ENCODE results near the gene SCNN1A.
"Not testable (repeated sequence)": the region's sequence is repeated elsewhere in the genome, so short reads cannot be mapped to it uniquely, and the experiment has no call there.

The SCNN1A gene

GRCh38 chr12:6351622-6352021 lies 23.7 kb downstream of the SCNN1A start:
- DNase-seq (ENCODE audit: low read depth in 4 of 4, low spot score in 1 of 4) = no peak

DNA sequence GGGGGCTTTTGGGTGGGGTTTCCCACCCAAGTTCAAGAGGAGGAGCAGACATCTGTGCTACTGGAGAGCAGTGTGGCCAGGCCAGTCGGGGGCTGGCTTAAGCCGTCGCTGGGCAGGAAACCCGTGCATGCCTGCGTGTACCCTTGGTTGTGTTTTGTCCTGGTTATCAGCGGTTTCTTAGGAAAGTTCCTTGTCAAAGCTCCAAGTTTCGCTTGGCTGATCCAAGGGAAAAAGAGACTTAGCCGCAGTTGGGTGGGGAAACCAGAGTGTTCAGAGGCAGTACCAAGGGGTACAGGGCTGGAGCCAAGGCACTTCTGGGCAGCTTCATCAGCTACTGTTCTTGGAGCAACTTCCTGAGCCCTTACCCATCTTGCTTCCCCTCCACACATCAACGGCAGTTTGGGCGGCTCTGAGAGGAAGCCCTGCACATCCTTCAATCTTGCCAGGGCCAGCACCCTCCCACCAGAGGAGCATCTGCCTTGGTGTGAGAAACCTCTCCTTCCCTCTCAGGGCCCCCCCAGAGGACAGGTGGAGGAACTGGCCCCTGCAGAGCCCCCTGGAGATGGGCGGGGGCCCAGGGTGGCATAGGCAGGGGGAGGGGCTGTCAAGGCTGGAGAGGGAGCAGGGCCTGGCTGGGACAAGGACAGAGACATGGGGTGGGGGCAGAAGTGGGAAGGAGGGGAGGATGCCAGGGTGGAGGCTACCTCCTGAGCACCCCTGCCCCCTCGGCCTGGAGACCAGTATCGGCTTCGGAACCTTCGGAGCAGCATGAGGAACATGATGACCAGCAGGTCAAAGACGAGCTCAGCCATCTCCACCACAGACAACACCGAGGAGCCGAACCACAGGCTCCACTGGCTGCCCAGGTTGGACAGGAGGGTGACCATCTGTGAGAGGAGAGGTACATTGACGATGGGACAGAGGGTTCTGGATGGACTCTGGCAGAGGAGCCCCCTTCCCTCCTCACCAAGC lies 27.7 kb downstream of the SCNN1A start:
- DNase-seq (ENCODE audit: low read depth in 4 of 4, low spot score in 1 of 4) = no peak

- no peak for DNase-seq (ENCODE audit: low read depth in 4 of 4, low spot score in 1 of 4)
Measured at GRCh38 chr12:6346942-6347341, 28.4 kb downstream of the SCNN1A start.

DNA sequence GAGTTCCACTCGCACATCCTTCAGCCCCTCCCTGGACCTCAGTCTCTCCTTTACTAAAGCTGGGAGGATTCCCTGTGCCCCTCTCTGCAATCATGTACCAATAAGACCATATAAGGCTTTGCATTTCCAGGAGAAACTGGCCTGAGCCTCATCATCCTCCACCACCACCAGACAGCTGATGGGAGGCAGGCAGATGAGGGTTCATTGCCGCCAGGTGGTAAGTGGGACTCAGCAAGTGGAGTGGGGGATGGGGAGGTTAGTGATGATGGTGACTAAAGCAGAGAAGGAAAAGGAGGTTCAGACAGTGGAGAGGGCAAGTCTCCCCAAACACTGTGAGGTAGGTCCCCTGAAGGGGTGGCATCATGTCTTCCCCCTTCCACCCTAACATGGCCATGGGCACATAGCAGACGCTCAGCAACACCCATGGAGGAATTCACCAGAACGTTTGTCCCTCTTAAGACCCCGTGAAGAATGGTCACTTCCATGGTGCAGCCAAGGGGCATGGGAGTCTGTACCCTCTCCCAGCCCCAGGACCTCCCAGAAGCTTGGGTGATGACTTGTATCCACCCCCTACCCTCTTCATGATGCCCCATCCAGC lies 29.0 kb downstream of the SCNN1A start:
- no peak for DNase-seq (ENCODE audit: low read depth in 4 of 4, low spot score in 1 of 4)

GRCh38 chr12:6345319-6346091 lies 29.9 kb downstream of the SCNN1A start:
- DNase-seq (ENCODE audit: low read depth in 4 of 4, low spot score in 1 of 4) = no peak

DNA sequence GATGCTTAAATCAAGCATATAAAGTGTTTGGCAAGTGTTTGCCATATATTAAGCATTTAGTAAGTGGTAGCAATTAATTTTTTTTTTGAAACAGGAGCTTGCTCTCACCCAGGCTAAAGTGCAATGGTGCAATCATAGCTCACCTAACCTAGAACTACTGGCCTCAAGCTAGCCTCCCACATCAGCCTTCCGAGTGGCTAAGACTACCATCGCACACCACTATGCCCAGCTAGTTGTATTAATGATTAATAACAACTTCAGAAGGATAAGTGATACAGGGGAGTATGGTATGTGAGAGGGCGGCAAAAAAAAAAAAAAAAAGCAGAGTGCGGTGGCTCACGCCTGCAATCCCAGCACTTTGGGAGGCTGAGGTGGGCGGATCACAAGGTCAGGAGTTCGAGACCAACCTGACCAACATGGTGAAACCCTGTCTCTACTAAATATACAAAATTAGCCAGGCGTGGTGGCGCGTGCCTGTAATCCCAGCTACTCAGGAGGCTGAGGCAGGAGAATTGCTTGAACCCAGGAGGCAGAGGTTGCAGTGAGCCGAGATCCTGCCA lies 31.2 kb downstream of the SCNN1A start:
- not testable (repeated sequence) for DNase-seq (ENCODE audit: low read depth in 4 of 4, low spot score in 1 of 4)

GRCh38 chr12:6343518-6343917 lies 31.8 kb downstream of the SCNN1A start:
- DNase-seq (ENCODE audit: low read depth in 4 of 4, low spot score in 1 of 4) = no peak

GRCh38 chr12:6342140-6342889 lies 33.0 kb downstream of the SCNN1A start:
- DNase-seq (ENCODE audit: low read depth in 4 of 4, low spot score in 1 of 4) = no peak

GRCh38 chr12:6341417-6342139 lies 33.8 kb downstream of the SCNN1A start, which contains the start of gene TNFRSF1A:
Gene TNFRSF1A (minus strand): TSS chr12:6342076. CDS start chr12:6341814, 262 bp downstream.
- peak in 1 of 4 experiments; percentile 42 for DNase-seq (ENCODE audit: low read depth in 4 of 4, low spot score in 1 of 4)

- no peak for DNase-seq (ENCODE audit: low read depth in 4 of 4, low spot score in 1 of 4)
Measured at GRCh38 chr12:6340745-6341416, 34.5 kb downstream of the SCNN1A start.

DNA sequence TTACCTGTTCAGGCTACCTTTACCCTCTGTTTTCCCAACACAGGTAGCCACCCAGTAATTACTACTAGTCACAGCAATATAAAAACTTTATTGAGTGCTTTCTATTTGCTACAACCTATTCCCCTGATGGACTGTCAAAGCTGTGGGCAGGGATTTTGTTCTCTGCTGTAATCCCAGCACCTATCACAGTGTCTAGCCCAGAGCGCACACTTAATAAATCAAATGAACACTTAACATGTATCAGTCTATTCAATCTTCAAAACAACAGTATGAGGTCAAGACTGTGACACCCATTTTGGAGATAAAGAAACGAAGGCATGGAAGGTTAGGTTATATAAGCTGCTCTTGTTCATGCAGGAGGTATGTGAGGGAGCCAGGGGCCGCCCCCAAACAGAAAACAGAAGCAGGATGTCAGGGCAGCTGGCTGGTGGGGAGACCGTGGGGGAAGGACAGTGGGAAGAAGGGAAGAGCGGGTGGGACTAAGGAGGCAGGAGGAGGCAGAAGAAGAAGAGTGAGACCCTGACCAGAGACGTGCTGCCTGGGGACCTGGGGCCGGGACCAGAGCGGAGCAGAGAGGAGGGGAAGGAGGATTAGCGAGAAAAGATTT lies 35.2 kb downstream of the SCNN1A start:
- no peak for DNase-seq (ENCODE audit: low read depth in 4 of 4, low spot score in 1 of 4)

DNA sequence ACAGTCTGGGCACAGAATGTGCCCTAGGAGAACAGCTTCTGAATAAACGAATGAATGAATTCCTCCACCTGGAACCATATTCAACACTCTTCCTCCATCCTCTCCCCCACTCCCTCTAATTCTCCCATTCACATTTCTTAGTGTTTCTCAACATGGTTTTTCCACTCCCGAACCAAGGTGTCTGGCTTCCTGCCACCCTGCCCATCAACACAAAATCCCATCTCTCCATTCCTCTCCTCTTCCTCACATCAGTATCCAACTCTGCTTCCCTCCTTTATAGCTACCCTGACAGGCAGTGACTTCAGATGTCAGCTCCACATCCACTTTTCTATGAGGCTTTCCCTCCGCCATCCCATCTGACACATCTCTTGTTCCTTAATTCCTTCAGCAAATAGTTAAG lies 36.4 kb downstream of the SCNN1A start:
- DNase-seq (ENCODE audit: low read depth in 4 of 4, low spot score in 1 of 4) = no peak

DNA sequence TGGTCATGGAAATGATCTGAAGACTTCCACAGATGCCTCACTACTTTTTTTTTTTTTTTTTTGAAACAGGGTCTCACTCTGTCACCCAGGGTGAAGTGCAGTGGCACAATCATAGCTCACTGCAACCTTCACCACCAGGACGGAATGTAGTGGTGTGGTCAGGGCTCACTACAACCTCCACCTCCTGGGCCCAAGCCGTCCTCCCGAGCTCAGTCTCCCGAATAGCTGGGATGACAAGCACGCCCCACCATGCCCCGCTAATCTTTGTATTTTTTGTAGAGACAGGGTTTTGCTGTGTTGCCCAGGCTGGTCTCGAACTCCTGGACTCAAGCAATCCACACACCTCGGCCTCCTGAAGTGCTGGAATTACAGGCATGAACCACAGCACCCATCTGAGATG lies 36.8 kb downstream of the SCNN1A start:
- not testable (repeated sequence) for DNase-seq (ENCODE audit: low read depth in 4 of 4, low spot score in 1 of 4)

DNA sequence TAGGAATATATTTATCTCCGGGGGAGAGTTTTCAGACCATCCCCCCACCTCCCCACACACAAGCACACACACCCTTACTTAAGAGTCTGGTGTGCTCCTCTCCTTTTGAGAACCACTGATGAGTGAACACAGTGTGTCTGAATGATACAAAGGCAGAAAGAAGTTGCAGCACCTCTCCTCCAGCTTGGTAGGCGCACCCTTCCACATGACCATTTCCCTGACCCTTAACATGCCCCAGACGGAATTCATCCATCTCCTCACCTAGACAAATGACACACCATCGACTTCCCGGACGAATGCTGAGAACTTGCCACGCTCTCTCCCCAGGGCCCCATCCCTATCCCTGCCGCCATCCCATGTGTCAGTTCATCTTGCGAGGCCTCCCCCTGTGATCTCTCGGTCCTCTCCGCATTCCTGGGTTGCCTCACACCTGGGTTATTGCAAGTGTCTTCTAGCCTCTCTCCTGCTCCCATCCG lies 37.4 kb downstream of the SCNN1A start:
- no peak for DNase-seq (ENCODE audit: low read depth in 4 of 4, low spot score in 1 of 4)

DNA sequence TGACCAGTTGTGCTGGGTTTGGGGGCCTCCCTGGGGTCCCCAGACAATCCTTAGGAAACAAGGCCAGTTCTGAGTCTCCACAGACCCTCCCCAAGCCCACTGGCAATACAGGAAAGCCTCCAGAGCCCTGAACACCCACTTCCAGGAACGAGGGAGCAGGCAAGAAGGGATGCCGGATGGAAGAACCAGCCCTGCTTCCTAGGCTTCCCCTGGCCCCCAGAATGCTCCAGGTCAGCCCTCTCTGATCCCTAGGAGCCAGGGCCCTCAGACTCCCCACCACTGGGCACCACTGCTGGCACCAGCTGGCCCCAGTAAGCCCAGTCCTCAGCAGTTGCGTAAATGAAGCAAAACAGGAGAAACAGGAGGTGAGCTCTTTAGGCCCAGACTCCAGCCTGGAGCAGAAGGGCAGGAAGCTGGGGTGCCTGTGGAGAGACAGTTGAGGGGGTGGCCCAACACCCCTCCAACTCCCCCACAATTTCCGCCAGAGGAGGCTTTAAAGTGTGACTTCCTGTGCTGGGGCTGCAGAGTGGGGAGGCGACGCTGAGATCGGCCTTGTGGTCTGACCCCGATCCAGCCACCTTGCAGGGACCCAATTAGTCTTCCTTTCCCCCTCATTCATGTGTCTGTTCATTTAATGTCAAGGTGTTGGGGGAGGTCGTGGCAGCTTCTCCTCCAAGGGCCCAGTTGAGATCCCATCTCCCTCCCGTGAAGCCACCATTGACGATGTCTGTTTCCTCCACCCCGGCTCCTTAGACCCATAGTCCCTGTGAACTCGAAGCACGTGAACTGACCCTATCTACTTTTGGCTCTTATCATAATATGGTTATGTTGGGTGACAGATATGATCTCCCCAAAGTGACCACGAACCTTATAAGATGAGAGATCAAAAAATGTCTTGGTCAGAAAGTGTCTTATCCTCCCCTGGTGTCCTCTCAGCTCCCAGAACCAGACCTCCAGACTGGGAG lies 38.2 kb downstream of the SCNN1A start:
- DNase-seq (ENCODE audit: low read depth in 4 of 4, low spot score in 1 of 4) = no peak

DNA sequence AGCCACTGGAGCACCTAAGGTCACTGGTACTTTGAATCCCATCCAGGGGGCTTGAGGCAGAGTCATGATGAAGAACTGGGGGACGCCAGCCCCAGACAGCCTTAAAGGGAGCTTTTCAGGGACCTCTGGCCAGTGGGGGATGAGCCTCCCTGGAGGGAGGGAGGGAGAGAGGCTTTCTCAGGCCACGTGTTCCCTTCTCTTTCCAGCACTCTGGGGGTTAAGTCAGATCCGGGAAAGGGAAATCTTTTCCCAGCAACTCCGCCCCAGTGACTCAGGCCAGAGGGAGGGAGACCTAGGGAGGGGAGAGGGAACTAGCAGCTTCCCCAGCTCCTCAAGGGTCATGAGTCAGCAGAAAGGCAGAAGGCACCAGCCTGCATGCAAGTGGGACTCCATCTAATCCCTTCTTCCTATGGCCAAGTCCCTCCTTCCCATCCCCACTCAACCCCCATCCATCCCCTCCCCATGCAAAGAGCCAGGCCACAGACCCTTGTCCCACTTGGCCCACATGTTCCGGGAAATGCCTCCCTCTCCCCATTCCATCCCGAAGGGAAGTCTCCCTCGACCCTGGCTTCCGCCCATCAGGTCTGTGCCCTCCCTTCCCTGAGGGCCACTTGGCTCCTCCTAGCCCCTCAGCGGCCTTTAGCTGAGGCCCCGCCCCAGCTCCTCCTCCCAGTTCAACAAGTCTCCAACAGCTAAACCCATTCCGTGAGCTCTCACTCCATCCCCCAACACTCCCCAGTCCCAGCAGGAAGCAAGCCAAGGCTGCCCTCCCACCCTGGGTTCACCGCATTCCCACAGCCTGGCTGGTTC lies 39.1 kb downstream of the SCNN1A start:
- DNase-seq (ENCODE audit: low read depth in 4 of 4, low spot score in 1 of 4) = peak in 1 of 4 experiments; percentile 57

Data from stimulated activated CD4-positive, alpha-beta T cell treated with anti-CD3 and anti-CD28 coated beads, Interleukin-1b, Interleukin-23, amount 100 ng/mL, for 24 hours (primary cell).